IPS-15b (cell line): ENCODE measurements around the gene TMEM167A.

Experiments
- H3K27me3 ChIP-seq: one replicate; pipeline ENCODE4 v1.6.1; 2013; ENCODE audit warnings: low read length; ENCODE audit not compliant: control insufficient read depth, insufficient read depth
- H3K36me3 ChIP-seq: one replicate; pipeline ENCODE4 v1.6.1; 2013; ENCODE audit warnings: low read length; ENCODE audit not compliant: control insufficient read depth, insufficient read depth
- H3K4me1 ChIP-seq: one replicate; pipeline ENCODE4 v1.6.1; 2013; ENCODE audit warnings: mild to moderate bottlenecking, low read length; ENCODE audit not compliant: control insufficient read depth, insufficient read depth
- H3K4me3 ChIP-seq: one replicate; pipeline ENCODE4 v1.5.1; 2013; ENCODE audit warnings: low read depth, low read length
- H3K9ac ChIP-seq: one replicate; pipeline ENCODE4 v1.6.1; 2013; ENCODE audit warnings: low read depth, mild to moderate bottlenecking, low read length
- H3K9me3 ChIP-seq: one replicate; pipeline ENCODE4 v1.6.1; 2013; ENCODE audit warnings: mild to moderate bottlenecking, low read length; ENCODE audit not compliant: control insufficient read depth, insufficient read depth

TMEM167A gene

GRCh38 chr5:83003791-83004190 is 73.4 kb downstream of the TMEM167A start:
- peaks cover 24% of the 10 kb centered on the region for H3K4me1 ChIP-seq
- no peak overlapping the region for H3K4me3 ChIP-seq
- no peak overlapping the region for H3K9ac ChIP-seq
- H3K36me3 ChIP-seq, result no peaks in the 10 kb centered on the region
- no peaks in the 10 kb centered on the region for H3K9me3 ChIP-seq
- H3K27me3 ChIP-seq, result no peaks in the 10 kb centered on the region
